GM18498 (cell line): ENCODE results near the gene NTN1.

ENCODE experiments used
- ATAC-seq: cut with Tn5 transposase; IDR thresholded peaks from one replicate; pipeline ENCODE4 v1.9.1; 2021; ENCODE audit warnings: mild to moderate bottlenecking, moderate library complexity; ENCODE audit not compliant: unreplicated experiment

The NTN1 gene

DNA sequence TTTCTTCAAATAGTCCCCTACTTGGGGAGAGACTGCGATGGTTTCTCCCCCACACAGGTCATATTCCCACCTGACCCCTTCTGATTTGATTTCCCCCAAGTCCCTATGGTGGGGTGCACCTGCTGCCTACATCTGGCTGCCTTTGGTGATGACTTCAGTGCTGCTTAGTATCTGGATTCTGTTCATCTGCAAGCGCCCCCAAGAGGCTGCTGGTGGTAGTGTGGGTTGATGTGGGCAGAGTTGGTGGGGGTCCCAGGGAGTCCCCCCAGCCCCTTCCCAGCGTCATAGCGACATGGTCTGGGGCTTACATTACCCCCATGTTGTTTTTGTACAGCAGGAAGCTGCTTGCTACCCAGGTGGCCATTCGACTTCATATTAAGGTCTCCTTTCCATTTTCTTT, 99.2 kb downstream of the NTN1 start:
- ATAC-seq = no peak

DNA sequence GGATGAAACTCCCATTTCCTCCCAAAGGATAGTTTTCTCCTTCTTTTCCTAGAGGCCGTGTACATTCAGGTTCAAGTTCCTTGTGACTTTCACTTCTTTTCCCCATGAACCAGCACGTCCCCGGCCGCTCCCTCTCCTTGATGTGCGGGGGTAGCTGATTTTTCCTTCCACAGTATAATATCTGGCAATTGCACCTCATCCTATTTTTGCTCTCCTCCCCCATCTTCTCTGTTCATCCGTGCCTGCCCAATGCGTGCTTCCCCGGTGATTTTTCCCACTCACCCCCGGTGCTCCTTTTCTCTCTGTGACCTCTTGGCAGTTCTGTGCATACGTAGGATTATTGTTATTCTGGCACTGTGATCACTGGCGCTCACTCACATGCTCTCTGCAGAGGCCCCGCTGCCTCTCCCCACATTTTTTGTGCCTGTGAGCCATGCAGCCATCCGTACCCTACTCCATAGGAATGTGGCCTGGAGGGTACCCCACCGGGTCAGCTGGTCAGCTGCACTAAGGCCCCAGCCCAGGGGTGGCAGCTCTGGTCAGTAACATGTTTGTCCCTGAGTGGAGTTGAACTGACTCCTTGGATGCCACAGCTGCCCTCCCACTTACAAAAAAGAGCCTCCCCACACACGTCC, 100.0 kb downstream of the NTN1 start:
- no peak for ATAC-seq

DNA sequence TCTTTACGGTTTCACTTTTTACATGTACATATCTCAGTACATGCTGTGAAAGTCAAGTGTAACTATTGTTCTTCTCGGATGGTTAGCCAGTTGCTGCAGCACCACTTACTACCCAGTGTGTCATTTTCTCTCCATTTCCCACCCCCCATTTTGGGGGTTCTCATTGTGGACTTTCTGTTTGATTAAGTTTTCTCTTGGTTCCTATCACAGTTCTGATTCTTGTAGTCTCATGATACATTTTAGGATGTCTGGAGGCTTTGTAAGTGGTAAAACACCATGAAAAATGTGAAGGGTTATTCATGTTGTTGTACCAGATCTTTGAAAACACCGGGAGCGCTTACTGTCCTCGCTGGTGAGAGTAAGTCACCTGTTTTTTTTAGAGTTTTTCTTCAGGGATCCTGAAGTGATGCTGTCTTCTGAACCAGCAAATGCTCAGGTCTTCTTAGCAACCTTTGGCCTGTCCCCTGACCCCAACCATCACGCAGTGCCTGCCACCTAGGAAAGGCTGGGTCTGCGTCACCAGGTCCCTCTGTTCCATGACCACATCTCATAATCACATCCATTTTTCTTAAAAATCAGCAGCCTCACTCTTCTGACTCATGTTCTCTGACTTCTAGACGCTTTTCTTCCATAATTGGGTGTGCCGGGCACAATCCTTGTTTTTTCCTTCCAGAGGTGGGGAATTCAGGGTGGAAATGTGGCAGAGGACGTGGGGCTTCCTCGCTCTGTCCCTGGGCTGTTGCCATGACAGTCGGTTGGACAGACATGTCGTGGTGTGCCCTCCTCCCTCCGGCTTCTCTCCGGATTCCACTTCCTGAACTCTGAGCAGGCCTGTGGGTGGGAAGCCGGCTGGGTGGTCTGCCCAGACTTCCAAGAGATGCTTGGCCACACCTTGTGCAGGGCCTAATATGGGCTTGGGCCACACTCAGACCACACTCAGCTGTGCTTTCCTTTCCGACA, 102.6 kb downstream of the NTN1 start:
- ATAC-seq = no peak

DNA sequence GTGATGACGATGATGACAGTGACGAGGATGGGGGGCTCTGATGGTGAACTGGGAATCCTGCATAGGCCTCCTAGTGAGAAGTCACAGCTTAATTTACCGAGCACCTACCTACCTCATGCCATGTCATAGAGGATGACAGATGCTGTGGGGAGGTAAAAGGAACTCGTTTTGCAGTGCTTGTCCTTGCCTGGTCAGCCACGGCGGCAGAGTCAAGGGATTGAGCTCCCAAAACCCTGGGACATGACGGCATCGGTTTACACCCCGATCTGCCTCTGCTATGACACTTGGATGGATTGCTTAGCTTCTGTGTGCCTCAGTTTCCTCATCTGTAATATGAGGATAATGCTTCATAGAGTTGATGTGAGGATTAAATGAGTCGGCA, 103.2 kb downstream of the NTN1 start:
- ATAC-seq = no peak

DNA sequence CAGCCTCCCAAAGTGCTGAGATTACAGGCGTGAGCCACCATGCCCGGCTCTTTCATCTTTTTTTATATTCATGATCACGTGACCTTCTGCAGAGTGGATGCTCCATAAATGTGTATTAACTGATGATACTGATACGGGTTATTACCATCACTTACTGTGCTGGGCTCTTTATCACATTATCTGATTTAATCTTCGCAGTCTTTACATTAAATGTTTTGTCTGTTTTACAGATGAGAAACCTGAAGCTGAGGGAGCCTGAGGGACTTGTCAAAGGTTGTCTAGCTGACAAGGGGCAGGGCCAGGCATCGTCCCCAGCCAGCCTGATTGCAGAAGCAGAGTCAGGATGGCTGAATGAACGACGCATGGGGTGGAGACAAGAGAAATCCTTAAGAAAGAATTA, 104.4 kb downstream of the NTN1 start:
- ATAC-seq = no peak

DNA sequence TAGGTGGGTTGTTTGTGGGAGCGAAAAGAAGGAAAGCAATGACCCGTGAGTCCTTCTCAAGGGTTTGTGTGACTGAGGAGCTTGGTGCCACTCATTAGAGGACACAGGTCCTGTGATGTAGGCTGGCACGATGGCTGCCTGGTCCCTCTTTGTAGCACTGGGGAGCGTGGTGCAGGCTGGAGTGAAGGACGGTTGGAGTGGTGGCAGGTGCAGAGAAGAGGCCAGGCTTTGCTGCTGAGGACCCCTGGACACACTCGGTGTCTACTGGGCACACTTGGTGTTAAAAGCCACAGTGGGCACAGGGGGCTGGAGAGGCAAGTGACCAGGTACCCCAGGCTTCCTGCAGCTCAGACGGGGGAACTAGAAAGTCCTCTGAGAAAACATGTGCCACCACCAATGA, 106.0 kb downstream of the NTN1 start:
- no peak for ATAC-seq

DNA sequence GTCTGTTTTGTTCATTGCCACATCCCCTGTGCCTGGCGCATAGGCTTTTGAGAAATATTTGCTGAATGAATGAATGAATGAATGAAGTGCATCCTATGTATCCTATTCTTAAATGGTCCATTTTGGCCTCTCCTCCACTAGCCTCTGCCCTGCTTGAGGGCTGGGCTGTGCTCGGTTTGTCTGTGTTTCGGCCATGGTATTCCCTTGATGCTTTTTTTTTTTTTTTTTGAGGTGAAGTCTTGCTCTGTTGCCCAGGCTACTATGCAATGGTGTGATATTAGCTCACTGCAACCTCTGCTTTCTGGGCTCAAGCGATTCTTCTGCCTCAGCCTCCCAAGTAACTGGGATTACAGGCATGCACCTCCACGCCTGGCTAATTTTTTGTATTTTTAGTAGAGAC, 110.1 kb downstream of the NTN1 start:
- no peak for ATAC-seq

DNA sequence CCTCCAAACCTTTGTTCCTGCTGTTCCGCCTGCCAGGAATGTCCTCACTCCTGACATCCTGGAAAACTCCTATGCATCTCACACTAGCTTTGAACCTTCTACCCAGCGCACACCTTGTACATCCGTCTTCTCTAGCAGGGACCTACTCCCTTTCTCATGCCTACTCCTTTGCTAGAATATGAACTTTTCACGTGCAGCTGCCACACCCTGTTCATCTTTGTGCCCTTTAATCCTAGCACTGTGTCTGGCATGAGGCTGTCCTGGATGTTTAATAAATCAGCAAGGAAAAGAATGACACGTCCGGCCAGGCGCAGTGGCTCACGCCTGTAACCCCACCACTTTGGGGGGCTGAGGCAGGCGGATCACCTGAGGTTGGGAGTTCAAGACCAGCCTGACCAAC, 111.0 kb downstream of the NTN1 start:
- ATAC-seq = no peak

DNA sequence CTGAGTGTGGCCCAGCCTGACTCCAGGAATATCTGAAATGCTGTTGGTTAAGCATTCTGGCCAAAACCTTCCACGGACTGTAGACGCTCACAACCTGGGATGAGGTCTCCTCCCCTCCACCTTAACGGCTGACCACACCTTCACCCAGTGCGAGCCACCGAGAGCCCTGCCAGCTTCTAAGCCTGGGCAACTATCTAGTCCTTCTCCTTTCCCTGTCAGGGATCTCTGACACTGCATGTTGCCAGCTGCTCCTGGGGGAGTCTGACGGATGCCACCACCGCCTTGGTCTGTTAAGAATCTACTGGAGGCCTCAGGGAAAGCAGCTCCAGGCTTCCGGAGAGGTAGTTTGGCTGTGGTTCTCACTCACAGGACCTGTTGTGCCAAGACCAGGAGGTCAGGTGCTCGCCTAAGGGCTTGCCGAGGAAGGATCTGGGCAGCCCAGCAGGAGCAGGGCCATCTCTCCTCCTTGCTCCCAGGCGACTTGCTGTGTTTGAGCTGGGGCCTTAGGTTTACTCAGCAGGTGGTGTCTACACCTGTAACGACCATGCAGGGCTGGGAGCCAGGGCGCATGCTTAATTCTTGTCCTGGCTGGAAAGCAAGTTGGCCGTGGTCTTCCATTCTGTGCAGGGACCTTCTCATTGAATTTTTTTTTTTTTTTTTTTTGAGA, 111.8 kb downstream of the NTN1 start:
- ATAC-seq = no peak

DNA sequence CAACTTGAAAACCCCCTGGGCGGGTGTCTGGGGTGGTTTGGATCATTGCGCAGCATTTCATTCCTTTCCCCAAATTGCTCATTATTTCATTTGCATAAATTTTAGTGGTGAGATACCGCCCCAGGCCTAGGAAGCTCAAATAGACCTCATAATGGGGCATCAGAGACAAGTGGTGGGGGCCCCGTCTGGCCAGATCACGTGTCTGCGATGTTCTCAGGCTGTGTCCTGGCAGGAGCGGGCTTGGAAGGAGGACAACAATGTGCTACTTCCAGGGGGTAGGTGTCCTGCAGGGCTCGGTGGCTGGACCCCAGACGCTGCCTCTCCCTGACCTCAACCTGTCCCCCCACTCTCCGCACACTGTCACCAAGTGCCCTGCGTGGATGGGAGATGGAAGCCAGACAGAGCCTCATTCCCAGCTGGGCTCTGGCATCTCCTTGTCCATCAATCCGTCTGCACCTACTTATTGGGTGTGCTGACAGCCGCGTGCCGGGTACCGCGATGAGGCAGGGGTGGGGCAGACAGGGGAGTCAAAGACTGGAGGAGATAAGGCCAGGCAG, 116.9 kb downstream of the NTN1 start:
- ATAC-seq = no peak

DNA sequence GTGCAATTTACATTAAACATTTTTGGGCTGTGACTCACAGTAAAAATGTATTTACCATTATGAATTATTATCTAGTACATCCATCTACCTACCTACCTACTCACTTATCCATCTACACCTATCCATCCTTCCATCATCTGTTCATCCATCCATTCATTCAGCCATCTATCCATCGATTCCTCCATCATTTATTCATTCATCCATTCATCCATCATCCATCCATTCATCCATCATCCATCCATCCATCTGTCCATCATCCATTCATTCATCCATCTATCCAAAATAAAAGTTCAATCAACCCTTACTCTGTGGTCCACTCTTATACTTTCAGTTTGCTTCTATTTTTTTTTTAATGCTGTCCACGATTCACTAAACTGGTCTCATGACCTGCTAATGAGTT, 118.4 kb downstream of the NTN1 start:
- ATAC-seq = no peak

DNA sequence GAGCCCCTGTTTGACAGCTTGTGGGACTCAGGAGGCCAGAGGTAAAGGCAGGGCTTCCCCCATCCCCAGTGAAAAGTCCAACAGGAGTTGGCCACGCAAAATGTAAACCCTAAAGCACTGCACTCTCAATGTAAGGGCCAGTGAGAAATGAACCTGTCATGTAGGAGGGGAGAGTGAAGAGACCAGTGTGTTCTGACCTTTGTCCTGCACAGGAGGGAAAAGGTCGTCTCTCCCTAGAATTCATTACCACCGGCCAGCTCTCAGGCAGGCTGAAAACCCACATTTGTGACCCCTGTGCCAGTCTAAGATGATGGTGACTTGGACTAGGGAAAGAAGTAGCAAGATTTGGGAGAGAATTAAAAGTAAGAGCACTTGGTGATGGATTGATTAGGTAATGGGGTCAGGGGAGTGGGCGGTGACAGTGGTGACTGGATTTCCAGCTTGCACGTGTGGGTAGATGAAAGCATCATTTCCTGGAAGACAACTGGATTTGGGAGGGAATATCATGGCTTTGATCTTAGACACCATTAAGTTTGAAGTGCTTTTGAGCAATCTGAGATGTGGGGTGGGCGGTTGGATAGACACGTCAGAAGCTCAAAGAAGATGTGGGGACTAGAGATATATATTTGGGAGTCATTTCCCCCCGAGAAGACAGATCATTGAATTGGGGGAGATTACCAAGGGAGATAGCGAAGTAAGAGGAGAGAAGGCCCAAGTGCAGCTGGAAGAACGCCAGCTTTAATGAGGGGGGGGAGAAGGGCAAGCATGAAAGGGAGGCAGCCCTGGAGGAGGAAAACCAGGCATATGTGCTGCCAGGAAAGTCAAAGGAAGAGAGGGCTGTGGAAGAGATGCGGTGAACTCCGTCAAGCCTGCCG, 119.5 kb downstream of the NTN1 start:
- ATAC-seq = no peak

DNA sequence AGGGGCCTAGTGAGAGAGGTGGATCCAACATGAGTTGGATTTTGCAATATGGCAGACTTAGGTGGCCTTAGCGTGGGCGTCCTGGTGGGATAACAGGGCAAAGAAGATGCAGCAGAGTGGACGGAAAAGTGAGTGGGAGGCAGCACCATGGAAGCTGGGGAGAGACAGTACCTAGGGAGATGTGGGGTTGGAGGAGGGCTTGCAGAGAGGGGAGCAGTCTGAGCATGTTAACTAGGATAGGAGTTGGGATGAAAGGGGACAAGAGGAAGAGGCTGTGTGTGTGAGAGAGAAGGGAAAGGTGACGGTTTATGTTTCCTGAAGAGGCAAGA, 120.1 kb downstream of the NTN1 start:
- no peak for ATAC-seq

DNA sequence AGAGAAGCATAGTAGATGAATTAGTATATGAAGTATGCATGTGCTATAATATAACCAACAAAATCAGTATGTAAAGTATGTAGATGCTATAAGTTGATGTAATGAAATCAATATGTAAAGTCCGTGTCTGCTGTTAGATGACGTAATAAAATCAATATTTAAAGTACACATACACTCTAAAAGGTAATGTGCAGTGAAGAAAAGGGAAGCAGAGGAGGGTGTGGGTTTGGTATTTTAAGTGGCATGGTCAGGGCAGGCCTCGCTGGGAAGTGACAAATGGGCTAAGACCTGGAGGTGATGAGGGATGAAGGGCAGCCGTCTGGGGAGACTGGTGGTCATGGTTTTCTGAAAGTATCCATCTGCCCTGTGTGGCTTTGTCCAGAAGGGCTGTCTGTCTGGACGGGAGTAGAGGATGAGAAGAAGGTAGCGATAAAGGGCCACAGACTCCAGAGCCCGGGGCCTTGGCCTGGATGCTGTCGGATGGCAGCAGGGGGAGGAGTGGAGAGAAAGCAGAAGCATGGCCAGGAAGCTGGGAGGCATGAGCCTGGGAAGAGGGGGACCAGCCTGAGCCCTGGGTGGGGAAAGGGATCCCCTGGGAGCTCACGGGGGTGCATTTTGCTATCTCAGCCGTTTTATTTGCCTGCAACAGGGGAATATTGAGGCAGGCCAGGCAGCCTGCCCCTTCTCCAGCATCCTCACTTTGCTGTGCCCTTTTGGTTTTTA, 121.6 kb downstream of the NTN1 start:
- no peak for ATAC-seq

DNA sequence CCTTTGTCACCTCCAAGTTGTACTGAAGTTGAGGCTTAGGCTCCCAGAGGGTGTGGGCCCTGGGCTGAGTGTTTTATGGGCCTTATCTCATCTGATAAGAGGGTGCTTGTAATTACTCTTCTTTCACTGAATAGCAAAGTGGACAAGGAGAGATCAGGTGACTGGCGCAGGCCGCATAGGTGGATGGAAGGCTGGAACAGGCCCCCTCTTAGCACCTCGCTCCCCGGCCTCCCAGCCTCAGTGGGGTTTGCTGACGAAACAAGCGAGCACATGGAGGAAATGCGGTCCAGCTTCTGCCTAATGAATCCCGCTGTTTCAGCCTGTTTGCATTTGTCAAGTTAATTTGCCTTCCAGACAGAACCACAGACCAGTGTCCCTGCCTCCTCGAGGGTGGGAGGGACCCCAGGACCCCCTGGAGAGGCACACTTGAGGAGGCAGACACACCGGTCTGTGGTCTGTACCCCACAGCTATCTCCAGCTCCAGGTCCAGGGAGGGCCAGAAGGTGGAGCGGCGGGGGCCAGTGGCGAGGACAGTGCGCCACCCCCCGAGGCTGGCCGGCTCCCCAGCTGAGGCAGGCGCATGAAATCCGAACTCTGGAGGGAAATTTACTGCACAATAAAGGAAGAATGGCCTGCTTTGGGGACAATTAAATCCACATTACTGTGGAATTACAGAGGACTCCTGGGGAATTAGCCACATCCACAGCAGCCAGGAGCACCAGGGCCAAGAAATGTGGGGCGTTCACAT, 123.4 kb downstream of the NTN1 start:
- ATAC-seq = no peak

DNA sequence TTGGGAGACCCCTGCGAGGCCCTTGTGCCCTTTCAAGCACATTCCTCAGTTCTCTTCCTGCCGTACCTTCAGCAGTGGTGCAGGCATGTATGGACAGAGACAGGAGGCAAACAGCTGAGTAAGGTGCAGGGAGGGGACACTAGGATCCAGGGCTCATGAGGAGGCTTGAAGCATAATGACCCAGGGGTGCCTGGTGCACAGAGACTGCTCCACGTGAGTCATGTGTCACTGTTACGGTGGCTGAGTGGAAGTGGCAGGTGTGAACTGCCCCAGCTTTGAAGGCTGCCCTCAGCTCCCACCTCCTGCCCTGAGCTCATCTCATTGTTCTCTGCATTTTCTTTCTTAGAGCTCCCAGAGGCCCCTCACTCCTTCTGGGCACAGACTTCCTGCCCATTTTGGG, 124.8 kb downstream of the NTN1 start:
- no peak for ATAC-seq

DNA sequence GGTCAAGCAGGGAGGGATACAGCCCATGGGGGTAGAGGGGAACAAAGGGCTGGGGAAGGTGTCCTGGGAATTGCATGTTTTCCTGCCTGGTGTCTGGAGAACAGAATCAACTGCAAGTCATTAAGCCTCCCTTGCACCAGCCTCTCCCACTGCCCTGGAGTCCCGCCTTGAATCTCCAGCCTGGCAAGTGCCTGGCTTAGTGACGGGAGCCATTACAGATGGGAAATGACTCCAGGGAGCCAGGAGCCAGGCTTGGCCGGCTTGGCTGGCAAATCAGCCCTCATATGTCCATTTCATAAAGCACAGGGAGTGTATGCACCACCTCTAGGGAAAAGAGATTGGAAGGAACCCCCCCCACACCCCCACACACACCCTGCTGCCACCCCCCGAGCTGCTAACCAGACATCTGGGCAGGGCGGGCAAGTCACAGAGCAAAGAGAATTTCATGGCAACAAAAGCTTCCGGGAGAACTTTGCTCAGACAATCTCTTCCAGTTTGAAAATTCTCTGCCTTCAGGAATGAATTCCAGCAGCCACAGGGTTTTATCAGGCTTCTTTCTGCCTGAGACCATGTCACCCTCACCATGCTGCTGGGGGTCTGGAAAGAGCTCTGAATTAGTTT, 127.7 kb downstream of the NTN1 start:
- ATAC-seq = no peak

DNA sequence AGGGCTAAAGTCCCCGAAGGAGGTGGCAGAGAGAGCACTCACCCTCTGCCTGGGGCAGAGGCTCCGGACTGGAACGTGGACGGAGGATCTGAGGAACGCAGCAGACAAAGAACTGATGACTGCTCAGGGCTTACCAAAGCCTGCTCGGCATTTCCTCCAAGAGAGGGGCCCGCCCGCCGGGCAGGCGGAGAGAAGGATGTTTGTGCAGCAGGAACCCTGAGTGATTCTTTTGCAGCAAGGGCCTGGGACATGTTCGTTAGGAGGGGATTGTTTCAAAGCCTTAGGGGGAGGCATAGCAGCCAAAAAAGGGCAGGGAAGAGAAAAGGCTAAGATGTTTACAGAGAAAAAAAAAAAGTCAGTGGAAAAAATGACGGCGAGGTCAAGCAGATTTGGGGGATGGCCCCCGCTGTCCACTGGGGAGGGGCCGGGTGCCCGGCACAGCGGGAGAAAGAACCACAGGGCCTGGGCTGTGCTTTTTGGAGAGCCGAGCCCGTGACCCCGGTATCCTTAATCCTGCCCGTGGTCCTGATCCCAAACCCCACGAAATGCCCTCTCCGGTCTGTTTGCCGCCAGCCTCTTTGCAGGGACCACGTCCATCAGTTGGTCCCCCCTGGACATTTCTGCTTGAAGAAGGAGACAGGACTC, 129.3 kb downstream of the NTN1 start:
- no peak for ATAC-seq

DNA sequence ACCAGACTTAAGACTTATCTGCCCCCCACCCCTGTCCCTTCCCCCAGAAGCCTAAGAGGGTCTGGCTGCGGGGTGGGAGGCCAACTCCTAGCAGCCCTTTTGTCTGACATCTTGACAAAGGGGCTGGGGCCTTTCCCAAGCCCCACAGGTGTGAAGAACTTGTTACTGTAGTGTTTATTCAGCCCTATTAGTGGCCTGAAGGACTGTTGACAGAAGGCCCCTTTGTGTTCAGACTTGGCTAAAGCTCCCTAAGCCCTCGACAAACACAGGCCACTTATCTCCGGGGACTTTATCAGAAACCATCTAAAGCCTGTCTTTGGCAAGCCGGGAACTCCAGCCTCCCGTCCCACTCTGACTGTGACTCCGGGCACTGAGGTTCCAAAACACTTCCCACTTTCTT, 129.8 kb downstream of the NTN1 start:
- no peak for ATAC-seq
